NCI-H526 (cell line): ENCODE measurements around the gene BRDT.

Experiments
- DNase-seq, 2 experiments: peaks; one replicate each; lab custom pipeline; 2025; lab: John Stamatoyannopoulos, UW

Gene BRDT

DNA sequence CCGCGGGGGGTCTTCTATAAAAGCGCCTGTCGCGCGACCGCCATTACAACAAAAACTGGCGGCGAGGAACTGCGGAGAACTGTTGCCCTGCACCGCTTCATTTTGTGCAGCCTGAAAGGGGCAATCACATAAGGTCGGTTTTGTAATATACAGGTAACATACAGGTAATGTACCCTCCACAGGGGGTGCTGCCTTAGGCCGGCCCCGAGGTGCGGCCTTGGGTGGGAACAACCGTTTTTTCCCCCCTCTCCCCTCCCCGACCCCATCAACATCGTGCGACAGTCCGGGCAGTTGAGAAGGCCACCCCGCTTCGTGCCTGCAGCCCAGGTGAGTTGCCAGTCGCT is at the start of gene BRDT:
TSS of gene BRDT (plus strand) at position 46 of the 344 bp plus-strand sequence. CDS start 13,354 bp downstream, outside the sequence.
- DNase-seq: no peak

DNA sequence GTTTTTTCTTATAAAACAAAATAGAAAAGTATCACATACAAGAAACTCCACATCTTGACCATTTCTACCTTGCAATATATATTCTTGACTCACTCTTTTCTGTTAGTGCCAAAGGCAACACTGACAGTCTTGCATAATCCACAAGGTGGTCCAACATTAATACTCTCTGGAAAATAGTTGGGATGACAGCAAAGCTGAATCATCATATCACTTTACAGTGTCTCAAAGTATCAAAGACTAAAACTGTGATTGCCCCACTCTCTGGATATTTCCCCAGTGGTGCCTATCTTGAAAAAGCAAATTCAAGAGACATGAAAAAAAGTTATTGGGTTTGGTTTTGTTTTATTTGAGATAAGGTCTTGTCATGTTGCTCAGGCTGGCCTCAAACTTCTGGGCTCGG is 48.6 kb upstream of the BRDT start:
- DNase-seq: no peak

DNA sequence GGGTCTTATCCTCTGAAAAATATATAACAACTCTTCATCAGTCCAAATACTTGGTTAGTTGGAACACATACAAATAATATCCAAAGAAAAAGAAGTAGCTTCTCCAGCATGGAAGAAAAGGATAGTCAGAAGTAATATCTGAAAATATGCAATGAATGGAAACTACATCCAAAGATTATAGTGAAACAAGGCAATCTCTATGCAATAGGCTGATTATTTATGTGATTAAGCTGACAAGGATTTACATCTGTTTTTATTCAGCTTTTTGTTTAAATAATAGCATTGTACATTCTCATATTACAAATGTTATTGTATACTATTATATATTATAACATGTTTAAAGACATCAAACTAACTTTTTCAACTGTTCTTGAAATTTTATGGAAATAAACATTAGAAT is 48.0 kb upstream of the BRDT start:
- DNase-seq: no peak

DNA sequence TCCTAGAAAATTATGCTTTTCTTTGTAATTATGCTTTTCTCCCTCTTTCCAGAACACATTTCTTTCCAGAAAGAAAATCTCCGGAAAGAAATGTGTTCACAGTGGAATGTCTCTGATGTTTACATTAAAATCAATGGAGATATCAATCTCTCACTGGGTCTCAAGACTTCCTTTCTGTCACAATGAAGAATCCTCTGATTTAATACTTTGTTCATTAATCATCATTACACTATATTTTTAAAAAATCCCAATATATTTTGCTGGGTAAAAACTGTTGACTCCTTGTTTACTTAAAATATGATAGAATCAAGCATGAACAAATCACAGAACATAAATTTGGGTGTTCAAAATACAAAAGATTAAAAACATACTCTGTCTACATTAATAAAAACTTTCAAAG is 36.9 kb upstream of the BRDT start:
- DNase-seq: no peak

DNA sequence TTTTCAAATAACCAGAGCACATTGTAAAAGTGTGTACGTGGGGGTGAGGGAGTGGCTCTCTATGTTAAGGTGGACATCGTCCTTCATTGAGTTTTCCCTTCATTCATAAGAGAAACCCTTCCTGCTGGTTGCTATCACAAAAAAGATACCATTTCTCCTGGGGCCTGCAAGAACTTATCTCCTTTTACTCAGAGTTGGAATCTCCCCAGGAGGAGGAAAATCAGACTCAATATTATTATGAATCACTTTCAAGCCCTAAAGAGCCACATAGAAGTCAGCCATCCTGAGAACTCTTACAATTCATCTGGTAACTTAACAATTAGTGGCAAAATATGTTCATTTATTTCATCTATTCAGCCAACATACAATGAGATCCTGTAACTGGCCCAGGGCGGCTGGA is 36.2 kb upstream of the BRDT start:
- DNase-seq: no peak

DNA sequence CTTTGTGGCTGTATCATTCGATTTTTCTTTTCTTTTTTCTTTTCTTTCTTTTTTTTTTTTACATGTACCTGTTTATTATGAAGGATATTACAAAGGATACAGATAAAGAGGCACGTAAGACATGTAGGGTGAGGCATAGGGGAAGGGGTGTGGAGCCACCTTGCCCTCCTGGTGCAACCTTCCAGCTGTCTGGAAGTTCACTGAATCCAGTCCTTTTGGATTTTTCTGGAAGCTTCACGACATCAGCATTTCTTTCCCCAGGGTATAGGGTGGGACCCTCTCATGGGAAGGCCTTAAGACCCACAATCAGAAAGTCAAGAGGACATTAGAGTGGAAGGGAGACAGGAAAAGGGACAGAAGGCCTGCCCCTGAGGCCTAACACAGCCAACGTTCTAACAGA is 33.2 kb upstream of the BRDT start:
- DNase-seq: no peak

DNA sequence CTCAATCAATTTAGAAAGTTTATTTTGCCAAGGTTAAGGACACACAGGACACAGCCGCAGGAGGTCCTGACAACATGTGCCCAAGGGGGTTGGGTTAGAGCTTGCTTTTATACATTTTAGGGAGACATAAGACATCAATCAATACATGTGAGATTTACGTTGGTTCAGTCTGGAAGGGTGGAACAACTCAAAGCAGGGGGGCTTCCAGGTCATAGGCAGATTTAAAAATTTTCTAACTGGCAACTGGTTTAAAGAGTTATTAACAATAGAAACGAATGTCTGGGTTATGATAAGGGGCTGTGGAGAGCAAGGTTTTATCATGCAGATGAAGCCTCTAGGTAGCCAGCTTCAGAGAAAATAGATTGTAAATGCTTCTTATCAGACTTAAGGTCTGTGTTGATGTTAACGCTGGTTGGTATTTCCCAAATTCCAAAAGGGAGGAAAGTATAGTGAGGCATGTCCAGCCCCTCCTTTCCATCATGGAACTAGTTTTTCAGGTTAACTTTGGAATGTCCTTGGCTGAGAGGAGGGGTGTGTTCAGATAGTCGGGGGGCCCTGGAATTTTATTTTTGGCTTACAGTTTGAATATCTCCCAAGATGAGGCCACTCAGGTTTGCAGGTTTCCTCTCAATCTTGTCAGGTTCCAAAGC is 32.3 kb upstream of the BRDT start:
- DNase-seq: no peak

DNA sequence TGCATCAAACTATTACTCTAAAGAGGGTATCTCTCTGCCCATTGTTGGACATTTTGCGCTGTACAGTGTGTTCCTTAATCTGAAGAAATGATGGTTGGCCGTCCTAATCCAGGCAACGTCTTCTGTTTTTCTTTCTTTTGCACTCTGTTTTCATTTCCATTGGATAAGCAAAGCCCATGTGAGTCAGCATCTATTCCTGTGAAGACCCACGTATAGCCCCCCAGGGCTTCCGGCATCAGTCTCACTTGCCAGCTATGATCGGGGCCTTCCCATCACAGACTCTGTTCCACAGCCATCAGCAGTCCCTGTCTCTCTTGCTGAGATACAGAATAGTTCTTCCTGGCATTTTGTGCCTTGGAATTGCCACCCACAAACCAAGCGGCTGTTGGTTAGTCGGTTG is 29.2 kb upstream of the BRDT start:
- no peak for DNase-seq

DNA sequence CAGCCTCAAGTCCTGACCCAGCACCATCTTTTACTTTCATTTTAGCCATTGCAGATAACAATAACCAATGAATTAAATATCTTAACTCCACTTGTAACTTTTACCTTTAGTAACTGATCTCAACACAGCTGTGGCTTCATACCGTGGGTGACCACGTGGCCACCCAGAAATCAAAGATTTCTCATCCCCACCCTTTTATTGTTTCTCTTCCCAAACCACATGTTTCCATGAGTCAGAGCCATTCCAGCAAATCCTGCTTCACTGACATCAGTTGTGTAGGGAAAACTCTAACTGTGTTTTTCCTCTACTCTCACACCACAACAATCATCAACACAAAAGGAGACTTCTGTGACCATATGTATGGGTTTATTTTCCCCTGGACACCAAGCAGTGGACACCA is 25.1 kb upstream of the BRDT start:
- no peak for DNase-seq

DNA sequence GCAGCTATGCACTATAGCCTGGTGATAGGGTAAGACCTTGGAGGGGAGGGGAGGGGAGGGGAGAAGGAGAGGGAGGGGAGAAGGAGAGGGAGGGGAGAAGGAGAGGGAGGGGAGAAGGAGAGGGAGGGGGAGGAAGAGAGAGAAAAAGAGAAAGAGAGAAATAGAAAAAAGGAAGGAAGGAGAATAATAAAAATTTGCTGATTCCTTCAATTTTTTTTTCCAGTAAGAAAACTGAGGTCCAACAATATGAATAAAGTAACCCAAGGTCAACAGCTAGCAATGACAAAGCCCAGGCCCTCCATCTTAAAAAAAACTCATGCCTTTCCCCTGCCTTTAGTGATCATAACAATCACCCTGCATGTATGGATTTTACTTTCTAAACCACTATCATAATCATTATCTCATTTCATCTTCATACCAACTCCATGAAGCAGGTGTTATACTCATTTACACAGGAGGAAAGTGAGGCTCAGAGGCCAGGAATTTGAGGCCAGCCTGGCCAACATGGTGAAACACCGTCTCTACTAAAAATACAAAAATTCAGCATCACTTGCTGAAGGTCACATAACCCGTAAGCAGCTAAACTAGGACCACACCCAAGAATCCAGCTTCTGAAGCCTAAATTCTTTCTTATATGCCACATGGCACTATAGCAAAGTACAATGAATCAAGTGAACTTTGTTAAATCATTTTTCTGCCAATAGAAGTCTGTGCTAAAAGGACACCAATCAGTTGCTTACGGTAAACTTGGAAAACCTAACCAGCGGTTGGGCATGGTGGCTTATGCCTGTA is 23.4 kb upstream of the BRDT start:
- no peak for DNase-seq

DNA sequence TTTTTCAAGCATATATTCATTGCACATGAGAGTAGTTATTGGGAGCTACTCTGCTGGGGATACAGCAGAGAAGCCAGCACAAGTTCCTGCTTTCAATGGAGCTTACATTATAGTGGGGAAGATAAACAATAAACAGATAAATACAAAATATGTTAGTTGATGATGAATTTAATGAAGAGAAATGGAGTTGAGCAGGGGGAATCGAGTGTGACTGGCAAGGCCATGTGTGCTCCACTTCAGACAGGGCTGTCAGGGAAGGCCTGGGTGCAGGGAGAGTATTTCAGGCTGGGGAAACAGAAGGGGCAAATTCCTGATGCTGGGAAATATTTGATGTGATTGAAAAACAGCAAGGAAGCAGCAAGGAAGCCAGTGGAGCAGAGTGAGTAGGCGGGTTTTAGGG is 21.2 kb upstream of the BRDT start:
- no peak for DNase-seq

DNA sequence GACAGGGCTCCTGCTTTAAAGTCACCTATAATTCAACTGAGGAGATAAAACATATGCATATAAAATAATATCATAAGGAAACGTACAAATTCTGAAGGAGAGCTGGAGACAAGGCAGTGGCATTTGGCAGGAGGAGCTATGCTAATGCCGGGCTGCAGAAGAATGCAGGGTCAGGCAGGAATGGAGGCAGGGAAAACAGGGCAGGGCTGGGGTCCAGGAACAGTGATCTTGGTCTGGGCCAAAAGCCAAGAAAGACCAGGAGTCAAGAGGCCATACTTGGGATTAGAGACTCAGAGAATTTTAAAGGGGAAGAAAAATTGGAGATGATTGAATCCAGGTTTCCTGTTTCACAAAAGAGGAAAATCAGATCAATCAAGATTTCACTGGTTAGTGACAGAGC is 20.0 kb upstream of the BRDT start:
- no peak for DNase-seq

DNA sequence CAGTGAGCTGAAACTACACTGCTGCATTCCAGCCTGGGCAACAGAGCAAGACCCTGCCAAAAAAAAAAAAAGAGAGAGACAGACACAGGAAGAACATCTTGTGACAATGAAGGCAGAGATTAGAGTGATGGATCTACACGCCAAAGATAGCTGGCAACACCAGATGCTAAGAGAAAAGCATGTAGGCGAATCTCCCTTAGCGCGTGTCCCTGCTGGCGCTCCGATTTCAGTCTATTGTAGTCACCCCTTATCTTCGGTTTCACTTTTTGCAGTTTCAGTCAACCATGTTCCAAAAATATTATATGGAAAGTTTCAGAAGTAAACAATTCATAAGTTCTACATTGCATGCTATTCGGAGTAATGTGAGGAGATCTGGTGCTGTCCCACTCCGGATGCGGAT is 11.6 kb upstream of the BRDT start:
- no peak for DNase-seq

DNA sequence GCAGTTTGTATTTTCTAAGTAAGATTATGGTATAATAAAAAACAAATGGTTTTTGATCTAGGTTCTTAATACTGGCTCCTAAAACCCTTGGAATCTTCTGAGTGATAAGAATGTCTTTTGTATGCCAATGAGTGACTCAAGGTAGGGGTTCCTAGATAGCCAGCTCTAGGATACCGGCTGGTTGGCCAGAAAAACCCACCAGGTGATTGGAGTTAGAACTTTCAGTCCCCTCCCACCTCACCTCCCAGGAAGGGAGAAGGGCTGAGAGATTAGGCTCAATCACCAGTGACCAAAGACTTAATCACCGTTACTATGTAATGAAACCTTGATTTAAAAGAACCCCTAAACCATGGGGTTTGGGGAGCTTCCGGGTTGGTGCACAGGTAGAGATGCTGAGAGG is 8.7 kb upstream of the BRDT start:
- DNase-seq: no peak

DNA sequence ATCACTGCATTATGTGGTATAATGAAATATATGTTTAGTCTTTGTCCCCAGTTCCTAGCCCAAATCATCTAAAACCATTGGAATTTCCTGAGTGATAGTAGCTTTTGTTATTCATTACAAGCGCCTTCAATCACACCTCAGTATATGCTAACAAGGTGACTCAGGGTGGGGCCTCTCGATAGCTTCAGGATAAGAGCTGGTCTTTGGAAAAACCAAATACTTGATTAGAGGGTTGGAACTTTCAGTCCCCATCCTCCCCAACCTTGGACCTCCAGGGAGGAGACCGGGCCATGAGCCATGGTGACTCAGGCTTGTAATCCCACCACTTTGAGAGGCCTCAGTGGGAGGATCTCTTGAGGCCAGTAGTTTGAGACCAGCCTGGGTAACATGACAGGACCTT is 5.1 kb upstream of the BRDT start:
- no peak for DNase-seq

DNA sequence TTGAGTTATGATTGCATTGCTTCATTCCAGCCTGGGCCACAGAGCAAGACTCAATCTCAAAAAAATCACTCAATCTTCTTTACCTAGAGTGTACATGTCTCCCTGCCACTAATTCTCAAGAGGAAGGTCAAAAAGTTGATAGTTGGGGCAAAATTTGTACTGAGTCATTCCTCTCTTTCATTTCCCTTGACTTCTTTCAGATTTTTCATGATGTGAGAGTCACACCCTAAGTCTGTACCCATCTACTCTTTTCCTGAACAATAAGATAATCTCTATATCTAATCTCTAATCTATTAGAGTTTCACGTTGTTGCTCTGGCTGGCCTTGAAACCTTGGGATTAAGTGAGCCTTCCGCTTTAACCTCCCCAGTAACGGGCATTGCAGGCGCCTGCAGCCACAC is 1.1 kb upstream of the BRDT start:
- DNase-seq: no peak

DNA sequence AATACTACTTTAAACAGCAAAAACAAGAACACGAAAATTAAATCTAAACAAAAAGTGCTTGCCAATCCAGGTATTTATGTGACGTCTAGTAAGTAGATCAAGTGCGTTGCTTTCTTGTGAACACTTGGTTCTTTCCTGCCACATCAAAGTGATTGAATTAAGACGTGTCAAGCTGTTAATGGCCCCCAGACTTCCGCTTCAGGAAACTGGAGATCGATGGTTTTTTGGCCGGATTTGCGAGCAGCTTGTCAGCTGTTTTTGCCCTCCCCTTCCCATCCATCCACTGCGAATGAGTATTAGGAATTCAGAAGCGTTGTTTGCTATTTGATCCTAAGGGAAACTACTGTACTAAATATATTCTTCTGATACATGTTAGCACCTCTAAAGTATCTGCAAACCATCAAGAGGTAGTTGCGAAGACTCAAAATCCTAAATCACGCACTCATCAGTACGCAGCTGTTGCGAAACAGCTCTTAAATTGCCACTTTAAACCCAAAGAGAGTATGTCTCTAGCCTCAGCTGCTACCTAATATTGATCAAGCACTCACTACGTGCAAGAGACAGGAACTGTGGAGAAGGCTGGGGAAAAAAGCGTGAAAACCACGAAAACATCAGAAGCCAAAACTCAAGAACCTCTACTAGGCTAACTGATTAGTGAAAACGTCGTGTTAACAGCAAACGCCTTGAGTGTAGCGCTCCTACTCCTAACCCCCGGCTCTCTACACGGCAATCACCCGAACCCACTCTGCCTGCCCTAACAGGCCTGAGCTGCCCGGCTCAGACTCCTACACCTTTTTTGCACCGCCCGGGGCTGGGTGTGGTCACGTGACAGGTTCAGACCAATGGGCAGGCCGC is 473 bp upstream of the BRDT start:
- DNase-seq: no peak

DNA sequence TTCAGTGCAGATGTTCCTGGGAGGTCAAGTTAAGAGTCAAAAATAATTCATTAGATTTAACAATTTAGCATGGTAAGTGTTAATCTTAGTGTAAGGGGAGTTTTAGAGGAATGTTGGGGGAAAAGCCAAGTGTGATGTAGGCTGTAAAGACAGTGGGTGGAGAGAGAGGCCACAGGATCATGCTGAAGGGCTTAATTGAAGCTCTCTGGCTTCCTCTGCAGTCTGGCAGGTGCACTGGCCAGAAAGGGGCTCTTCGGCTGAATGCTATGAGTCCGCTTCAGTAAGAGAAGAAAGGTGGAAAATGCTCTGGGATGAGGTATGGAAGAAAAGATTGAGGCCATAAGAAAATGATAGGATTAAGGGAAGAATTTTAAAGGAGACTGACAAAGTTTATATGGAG is 3.0 kb downstream of the BRDT start:
- no peak for DNase-seq

DNA sequence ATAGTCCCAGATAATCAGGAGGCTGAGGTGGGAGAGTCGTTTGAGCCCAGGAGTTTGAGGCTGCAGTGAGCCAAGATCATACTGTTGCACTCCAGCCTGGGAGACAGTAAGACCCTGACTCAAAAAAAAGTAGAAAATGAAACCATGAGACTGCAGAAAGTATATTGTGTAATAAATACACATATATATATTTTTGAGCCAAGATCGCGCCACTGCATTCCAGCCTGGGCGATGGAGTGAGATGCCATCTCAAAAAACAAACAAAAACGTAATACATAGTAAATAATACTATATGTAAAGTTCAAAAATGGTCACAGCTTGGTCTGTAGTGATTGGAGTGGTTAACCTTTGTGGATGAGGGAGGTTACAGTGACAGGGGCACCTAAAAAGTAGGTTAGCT is 9.7 kb downstream of the BRDT start:
- no peak for DNase-seq

DNA sequence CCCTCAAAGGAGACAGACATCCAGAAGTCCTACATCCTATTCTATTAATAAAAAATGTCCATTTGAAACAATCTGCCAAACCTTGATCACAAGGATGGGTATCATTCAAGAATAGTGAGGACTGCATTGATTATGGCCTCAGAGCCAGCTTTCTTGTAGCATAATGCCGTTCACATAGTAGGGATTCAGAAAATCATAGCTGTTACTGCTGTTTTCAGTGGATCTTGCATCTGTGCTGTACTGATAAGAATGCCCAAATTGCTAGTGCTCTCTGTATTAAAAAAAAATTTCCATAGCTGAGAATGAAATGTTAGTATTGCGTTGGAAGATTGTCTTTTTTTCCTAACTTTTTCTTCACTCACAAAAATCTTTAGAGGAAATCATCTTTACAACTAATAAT is 19.1 kb downstream of the BRDT start:
- DNase-seq: no peak

DNA sequence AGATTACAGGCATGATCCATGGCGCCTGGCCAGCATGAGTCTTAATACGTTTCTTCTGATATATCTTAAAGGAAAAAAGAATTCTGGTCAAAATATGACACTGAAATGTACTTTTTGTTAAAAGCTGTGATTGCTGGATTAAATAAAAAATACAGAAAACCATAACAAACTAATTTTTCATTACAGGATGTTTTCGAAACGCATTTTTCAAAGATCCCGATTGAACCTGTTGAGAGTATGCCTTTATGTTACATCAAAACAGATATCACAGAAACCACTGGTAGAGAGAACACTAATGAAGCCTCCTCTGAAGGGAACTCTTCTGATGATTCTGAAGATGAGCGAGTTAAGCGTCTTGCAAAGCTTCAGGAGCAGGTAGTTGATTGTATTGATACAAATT is 30.2 kb downstream of the BRDT start:
- DNase-seq: no peak

DNA sequence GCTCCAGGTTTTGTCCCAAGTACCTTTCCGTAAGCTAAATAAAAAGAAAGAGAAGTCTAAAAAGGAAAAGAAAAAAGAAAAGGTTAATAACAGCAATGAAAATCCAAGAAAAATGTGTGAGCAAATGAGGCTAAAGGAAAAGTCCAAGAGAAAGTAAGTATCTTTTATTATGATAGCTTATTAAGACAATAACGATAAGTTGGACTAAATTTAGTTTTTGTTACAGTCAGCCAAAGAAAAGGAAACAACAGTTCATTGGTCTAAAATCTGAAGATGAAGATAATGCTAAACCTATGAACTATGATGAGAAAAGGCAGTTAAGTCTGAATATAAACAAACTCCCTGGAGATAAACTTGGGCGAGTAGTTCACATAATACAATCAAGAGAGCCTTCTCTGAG is 31.5 kb downstream of the BRDT start:
- DNase-seq: no peak

DNA sequence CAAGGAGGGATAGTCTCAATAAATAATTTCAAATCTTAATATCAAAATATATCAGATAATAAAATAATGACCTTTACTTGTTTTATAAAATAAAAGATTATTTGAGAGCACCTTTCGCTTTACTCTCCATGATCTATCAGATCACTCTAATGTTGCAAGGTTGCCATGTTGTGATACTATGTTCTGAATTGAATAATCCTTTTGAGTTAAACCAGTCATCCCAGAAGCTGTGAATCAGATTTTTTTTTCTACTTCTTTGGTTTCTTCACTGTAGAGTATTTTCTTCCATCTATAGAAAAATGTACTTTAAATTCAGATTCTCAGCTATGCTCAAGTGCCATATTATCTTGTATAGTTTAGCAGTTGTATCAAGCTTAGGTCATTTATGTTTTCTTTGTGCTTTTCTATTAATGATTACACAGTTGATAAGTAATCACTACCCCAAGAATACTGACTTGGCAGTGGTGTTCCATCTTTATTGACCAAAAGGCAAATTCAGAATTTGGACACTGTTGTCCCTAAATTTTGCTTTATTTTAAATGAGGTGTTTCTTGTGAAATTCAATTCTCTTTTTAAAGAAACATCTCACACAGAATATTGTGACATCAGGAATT is 32.9 kb downstream of the BRDT start:
- no peak for DNase-seq
